MM.1S (cell line): ENCODE results near the gene ERCC1.

Source experiments
- EZH2 ChIP-seq: fragments of 300-600 bp; sonication (generic); optimal IDR thresholded peaks from 2 replicates; pipeline ENCODE3; 2017; ENCODE audit warnings: low read depth, mild to moderate bottlenecking, antibody characterized with exemption, low read length, mixed read lengths
- TF ChIP-seq, protein P1 (sequence below): fragments of 300-600 bp; sonication (generic); IDR thresholded peaks from 2 replicates; pipeline ENCODE4 v1.5.1; 2016; ENCODE audit warnings: antibody characterized with exemption, low read length, mixed read lengths

- TF ChIP-seq, protein P1, sequence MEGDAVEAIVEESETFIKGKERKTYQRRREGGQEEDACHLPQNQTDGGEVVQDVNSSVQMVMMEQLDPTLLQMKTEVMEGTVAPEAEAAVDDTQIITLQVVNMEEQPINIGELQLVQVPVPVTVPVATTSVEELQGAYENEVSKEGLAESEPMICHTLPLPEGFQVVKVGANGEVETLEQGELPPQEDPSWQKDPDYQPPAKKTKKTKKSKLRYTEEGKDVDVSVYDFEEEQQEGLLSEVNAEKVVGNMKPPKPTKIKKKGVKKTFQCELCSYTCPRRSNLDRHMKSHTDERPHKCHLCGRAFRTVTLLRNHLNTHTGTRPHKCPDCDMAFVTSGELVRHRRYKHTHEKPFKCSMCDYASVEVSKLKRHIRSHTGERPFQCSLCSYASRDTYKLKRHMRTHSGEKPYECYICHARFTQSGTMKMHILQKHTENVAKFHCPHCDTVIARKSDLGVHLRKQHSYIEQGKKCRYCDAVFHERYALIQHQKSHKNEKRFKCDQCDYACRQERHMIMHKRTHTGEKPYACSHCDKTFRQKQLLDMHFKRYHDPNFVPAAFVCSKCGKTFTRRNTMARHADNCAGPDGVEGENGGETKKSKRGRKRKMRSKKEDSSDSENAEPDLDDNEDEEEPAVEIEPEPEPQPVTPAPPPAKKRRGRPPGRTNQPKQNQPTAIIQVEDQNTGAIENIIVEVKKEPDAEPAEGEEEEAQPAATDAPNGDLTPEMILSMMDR: no peak; the same call in 1 of the 2 replicates
- TF ChIP-seq EZH2: no peak
Measured at GRCh38 chr19:45468159-45468651, 44.5 kb upstream of the ERCC1 start.
